ENCODE data around the gene TF.
"Not testable (repeated sequence)": the region's sequence is repeated elsewhere in the genome, so short reads cannot be mapped to it uniquely, and the experiment has no call there.

The TF gene

DNA sequence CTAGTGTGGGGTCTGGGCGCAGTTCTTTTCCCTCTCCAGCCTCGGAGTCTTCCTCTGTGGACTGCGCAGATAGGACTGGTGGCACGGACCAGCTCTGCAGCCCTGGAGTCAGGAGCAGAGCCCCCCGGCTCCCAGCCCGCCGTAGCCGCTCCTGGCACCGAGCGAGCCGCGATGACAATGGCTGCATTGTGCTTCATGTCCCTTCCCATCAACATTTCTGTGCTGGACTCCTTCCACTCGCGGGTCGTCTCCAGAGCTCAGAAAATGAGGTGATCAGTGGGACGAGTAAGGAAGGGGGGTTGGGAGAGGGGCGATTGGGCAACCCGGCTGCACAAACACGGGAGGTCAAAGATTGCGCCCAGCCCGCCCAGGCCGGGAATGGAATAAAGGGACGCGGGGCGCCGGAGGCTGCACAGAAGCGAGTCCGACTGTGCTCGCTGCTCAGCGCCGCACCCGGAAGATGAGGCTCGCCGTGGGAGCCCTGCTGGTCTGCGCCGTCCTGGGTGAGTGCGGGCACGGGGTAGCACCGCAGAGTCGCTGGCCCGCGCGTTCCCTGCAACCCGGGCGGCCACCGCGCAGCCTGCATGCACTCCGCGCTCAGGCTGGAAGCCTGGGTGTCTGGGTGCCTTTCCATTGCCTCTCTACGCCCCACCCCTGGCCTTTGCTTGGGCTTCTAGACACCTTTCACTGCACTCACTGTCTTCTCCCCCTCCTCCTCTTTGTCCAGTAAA lies at the start of gene TF:
TF (plus strand) TSS at position 413 of the 731 bp plus-strand sequence; CDS start at position 461, 48 bp downstream.
- DNase-seq, result peak; percentile 81

- no peak for DNase-seq
Measured at GRCh38 chr3:133697960-133698359, 48.2 kb upstream of the TF start.

GRCh38 chr3:133699467-133699866 lies 46.7 kb upstream of the TF start:
- DNase-seq, result no peak

DNA sequence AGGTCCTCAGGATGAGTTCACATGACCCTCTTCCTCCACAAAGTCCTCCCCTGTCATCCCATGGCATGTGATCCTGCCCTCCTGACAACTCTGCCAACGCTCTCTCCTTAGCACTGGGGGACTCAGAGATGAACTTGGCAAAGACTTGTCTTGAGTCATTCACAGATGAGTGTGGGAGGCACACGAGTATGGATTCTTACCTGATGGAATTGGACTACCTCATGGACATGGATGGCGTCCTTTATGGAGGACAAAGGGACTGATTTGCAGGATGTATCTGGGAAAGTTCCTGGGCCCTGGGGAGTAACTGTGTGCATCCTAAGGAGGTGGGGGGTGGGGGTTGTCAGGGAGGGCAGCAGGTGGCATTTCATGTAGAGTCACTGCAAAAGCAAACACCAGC lies 46.3 kb upstream of the TF start:
- DNase-seq, result no peak

- DNase-seq, result no peak
Measured at GRCh38 chr3:133700351-133700750, 45.8 kb upstream of the TF start.

DNA sequence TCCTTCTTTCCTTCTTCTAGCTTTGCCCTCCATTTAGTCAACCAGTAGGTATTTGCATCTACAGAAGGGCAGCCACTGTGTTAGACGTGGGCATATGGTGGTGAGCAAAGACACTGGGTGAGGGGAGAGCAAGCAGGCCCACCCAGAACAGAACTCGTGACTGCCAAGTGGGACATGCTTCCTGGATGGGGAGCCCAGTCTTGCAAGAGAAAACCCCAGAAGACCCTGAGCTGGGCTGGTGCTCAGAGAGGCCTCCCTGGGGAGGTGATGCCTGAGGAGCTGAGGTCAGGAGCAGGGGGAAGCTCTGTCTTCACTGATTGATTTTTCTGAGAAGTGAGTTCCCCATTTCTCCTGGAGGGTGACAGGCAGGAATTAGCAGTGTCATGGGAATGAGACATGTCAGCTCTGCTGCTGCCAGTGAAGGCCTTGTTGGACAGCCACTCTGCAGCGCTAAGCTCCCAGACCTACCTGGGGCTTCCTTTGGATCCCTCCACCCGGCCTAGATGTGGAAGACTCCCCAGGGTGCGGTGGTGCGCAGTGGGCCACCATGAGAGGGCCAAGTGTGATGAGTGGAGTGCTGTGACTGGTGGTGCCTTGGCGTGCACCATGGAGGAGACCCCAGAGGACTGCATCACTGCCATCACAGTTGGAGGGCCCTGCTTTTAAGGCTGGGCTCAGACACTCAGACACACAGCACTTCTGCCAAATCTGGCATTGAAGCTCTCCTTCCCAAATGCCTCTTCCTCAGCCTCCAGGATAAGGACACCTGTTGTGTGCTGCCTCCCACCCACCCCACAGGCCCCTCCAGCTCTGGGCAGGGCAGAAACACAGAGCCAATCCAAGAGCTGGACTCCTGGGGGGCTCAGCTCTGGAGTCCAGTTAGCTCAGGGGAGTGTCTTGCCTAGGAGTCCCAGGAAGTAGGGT lies 44.5 kb upstream of the TF start:
- DNase-seq, result no peak

GRCh38 chr3:133703915-133704314 lies 42.3 kb upstream of the TF start:
- peak; percentile 9 for DNase-seq

GRCh38 chr3:133706033-133706432 lies 40.2 kb upstream of the TF start:
- DNase-seq, result no peak

- DNase-seq, result no peak
Measured at GRCh38 chr3:133709139-133709750, 36.9 kb upstream of the TF start.

- DNase-seq, result no peak
Measured at GRCh38 chr3:133711013-133711412, 35.2 kb upstream of the TF start.

DNA sequence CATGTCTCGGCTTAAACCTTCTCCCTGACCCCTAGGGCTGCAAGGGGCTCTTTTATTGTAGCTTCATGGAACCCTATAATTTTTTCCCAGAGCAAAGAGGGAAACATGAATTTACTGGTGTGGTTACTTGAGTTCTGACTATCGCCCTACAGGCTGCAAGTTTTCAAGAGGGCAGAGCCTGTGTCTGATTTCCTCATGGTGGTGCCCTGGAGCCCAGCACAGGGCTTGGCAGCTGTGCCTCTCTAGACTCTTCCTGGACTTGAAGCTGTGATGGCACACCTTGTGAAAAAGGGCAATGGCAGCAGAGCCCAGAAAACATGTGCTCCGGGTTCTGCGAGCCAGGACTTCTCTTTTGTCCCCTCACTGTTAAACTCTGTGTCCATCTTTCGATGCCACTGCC lies 34.2 kb upstream of the TF start:
- DNase-seq, result no peak

DNA sequence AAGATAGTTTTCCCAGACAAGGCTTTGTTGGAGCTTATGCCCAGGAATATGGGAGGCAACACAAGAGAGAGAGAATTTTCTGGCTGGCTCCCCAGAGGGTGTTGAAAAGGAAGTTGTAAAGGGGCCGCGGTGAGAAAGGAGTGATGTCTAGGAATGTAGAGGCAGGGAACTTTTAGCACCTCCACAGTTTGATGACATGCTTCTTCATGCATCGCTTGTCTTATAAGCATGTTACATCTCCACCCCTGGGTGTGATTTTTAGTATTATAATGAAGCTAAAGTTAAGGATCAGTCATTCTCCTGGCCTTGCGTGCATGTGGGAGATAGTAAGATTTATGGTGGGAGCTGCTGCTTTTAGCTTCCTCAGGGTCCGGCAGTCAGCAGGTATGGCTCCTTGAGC lies 32.8 kb upstream of the TF start:
- DNase-seq, result no peak

GRCh38 chr3:133717424-133717823 lies 28.8 kb upstream of the TF start:
- DNase-seq, result no peak

- DNase-seq, result no peak
Measured at GRCh38 chr3:133722935-133723334, 23.3 kb upstream of the TF start.

GRCh38 chr3:133730993-133731392 lies 15.2 kb upstream of the TF start:
- no peak for DNase-seq

DNA sequence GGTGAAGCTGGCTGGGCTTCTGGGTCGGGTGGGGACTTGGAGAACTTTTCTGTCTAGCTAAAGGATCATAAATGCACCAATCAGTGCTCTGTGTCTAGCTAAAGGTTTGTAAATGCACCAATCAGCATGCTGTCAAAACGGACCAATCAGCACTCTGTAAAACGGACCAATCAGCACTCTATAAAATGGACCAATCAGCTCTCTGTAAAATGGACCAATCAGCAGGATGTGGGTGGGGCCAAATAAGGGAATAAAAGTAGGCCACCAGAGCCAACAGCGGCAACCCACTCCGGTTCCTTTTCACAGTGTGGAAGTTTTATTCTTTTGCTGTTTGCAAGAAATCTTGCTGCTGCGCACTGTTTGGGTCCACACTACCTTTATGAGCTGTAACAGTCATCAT lies 14.0 kb upstream of the TF start:
- not testable (repeated sequence) for DNase-seq

DNA sequence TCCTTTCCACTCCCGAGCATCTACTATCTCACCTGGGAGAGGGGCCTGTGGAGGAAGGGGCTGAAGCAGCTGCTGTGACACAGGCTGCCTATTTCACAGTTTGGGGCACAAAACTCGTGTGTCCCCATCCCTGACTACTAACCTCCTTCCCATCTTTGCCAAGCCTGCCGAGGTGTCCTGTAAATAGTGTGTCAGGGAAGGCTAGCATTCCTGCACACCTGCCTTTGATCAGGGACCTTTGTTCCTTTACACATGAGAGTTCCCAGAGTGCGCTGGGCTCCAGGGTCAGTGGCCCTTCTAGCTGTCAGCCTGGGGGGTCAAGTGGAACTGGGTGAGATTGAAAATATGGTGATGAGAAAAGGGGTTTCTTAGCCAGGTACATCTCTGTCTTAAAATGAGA lies 13.0 kb upstream of the TF start:
- no peak for DNase-seq

- no peak for DNase-seq
Measured at GRCh38 chr3:133734305-133734704, 11.9 kb upstream of the TF start.

DNA sequence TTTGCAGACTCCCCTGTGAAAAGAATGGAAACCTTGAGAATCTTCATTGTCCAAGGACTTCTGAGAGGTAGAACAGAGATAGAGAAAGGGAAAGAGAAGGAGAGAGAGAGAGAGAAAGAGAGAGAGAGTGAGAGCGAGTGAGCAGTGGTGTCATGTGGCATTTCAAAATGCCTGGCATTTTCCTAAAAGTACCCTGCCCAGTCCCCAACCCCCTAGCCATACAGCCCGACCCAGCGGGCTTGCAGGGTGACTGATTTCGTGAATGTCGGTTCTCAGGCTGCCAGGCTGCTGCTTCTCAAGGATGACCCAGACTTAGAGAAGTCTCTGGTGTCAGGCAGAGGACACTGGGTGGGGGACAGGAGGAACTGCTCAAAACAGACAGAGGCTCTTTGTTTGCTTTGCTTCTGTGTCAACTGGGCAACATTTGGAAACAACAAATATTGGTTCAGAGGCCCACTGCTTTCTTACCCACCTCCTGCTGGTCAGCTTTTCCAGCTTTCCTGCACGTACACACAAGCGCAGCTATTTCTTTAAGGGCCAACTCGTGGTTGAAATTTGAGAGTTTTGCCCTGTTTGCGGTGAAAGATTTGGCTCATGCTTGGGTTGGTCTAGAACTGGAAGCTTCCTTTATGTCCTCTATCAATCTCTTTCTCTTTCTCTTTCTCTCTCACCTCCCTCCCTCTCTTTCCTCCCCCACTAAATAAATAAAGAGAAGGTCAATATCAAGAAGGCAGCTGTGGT lies 3.7 kb upstream of the TF start:
- DNase-seq, result peak; percentile 54

- DNase-seq, result no peak
Measured at GRCh38 chr3:133744241-133744640, 2.0 kb upstream of the TF start.

DNA sequence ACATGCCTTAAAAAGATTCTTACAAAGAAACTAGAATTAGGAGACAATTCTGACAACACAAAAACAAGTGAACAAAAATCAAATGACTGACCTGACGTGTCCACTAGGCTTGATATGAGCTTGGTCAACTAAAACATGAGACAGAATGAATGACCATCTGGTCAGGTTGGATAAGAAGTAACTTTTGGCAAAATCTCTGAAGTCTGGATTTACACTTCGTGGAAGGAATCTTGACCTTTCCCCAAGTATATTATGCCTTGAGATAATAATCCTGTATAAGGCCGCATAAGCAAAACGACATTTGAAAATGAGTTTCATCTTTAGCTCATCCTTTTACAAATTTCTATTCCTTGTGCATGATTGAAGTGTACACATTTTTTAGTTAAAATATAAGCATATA lies 1.1 kb upstream of the TF start:
- no peak for DNase-seq

GRCh38 chr3:133746712-133747066 lies 496 bp downstream of the TF start:
- peak; percentile 60 for DNase-seq

DNA sequence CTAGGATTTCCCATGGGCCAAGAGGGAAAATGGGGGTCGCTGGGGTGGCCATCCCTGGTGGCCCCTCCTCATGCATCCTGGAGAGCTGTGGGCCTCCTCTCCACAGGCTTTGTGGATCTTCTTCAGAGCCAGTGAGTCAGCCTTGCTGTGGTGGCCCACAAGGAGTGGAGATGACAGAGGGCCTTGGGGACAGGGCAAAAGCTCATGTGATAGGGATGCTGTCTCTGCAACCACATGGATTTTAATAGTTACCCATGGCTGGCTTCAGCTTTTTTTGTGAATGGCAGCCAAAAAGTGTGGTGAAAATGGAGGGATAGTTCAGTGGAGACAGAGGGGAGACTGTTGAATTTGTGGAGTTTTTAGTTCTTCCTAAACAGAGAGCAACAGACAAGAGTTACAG lies 1.2 kb downstream of the TF start:
- no peak for DNase-seq

All from eye (tissue), 1 donor.